Activated CD8-positive, alpha-beta memory T cell treated with anti-CD3 and anti-CD28 coated beads, Interleukin-2, amount 50 U/mL, for 24 hours (primary cell): ENCODE measurements around the gene S100A7A.
"Not testable (repeated sequence)": the region's sequence is repeated elsewhere in the genome, so short reads cannot be mapped to it uniquely, and the experiment has no call there.

Experiments
- DNase-seq: peaks from one replicate; pipeline ENCODE4 v3.0.0-alpha.2; 2020; ENCODE audit errors: extremely low read depth

Gene S100A7A

DNA sequence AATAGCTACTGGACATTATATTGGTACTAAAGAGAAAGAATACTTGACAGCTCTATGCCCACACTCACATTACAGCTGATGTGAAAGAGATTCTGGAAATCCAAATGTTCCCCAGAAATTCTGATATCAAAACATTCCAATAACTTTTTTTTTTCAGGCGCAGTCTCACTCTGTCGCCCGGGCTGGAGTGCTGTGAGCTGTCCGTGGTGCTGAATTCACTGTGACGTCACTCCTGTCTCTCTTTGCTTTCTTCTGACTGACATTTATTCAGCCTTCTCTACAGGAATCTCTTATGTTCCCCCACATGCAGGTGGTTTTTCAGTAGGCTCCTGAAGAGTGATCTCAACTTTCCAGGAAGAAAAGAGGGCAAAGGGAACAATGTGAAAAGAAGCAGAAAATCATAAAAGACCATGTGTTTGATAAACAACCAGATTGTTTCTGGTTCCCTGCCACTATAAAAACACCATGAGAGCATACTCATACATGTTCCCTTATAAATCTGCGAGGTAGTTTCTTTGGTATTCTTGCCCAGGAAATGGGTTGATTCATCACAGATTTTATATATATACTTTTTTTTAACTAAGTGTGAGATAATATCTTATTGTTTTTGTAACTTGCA lies 6.2 kb downstream of the S100A7A start:
- DNase-seq = peak; percentile 28

DNA sequence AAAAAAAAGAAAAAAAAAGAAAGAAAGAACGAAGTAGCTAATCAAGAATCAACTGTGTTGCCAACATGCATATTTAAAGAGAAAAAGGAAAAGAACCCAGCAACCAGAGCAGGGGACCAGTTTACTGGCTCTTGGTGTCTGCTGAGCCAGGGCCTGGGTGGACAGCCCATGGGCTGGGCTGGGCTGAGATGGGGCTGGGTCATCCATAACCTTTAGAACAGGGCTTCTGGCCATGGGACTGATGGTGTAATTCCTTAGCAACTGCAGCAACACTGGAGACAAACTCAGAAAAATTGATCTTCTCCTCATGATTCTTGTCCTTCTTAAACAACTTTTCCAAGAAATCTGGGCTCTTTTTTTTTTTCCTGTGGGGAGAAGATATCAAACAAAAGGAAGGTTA lies 10.5 kb downstream of the S100A7A start:
- DNase-seq = no peak

DNA sequence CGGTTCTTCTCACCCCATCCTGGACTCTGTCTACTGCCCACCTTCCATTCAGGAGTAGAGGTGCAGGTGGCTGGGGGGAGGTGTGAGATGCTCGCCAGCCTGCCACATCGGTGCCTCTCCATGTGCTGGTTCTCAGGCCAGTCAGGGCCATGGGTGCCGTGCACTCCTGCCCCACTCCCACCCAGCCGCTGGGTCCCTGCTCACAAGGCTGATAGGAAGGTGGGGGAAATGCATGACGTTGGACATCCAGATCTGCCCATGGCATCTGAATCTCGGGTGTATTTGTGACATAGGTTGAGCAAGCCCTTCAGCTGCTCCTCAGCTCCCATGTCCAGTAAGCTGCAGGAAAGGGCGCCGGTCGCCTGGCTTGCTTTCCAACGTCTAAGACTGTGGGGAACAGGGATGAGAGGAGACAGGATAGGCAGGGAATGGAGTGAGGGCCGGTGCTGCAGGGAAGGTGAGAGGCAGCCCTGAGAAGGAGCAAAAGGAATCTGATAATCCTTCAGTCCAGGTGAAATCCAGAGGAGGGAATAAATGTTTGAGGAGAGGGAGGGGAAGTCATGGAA lies 11.8 kb downstream of the S100A7A start:
- no peak for DNase-seq

DNA sequence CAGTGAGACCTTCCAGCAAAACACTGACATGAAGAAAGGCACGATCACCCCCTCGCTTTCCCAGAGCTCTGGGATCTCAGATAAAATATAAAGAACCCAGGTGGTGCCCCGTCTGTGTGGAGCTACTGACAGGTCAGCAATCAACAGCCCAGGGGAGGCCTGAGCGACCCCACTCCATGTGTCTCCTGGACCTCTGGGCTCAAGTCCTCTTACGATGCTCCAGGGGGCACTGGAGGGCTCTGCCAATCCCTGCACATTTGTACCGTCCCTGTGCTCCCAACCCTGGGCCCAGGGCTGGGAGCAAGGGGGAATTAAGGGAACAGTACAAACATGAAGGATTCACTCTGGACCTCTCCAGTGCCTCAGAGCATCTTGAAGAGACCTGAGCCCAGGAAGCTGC lies 12.5 kb downstream of the S100A7A start:
- DNase-seq = no peak

DNA sequence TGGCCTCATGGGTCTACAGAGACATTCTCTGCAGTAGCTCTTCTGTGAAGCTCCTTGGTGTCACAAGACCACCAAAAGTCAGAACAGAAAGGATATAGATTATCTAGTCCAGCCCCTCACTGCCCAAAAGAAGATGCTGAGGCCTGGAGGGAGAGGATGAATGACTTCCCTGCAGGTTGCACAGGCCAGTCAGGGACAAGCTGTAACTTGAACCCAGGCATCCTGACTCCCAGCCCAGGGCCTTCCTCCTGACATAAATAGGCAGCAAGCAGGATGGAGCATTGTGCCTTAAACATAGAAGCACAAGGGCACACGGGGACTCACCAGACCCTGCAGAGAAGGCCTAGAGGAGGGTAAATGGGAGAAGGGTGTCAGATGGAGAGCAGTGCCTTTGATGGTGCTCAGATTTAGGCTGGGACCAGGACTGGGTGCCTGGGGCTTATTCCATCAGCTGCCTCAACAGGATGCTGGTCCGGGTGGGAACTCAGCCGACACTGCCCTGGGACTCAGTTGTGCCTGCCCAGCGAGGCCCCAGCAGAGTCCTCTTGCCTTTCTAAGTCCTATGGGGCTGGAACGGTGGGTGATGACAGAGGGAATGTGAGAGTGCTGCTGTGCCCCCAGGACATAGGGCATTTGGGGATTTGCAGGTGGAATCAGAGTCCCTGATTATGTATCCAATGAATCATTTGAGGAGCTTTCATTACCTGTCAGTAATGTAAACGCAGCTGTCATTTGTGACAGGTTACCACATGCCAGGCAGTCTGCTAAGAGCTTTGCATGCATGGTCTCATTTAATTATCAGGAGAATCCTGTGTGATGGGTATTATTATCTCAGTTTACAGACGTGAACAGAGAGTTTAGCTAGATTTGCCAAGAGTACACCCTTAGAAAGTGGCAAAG lies 13.2 kb downstream of the S100A7A start:
- no peak for DNase-seq

DNA sequence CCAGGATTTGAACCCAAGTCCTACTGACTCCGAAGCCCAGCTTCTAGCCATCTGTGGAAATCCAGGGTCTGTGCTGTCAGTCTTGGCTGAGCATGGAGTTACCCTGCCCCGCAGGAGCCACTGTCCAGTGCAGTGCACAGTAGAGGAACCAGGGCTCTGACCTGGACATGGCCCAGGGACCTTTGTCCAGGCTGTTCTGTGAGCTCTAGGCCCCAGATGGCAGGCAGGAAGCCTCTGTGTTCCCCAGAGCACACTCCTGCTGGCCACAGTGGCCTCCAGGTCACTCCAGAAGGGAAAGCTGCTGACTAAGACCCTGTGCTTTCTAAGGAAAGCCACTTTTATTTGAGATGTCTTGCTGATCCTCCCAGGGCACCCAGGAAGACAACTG lies 13.8 kb downstream of the S100A7A start:
- no peak for DNase-seq

DNA sequence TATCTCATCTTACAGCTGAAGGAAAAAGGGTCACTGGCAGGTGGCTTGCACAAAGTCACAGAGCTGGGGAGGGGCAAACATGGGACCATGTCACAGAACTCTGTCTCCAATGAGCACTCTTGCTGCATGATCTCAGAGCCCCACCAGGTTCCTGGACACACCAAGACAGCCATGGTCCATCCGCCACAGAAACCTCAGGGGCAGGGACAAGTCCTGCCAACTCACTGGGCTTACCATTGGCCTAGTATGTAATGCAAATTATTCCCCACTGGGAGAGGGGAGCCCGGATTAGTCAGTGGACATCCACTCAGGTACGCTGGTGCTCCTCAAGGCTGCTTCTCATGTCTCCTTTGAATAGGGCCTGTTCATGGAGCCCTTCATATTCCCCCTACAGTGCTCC lies 14.2 kb downstream of the S100A7A start:
- DNase-seq = no peak

DNA sequence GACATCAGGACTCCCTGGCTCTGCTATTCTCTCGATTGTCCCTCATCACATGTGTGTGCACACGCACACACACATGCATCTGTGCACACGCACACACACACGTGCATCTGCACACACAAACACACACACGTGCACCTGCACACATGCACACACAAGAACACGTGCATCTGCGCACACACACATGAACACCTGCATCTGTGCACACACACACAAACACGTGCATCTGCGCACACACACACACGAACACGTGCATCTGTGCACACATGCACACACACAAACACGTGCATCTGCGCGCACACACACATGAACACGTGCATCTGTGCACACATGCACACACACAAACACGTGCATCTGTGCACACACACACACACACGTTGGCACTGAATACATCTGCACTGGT lies 14.7 kb downstream of the S100A7A start:
- no peak for DNase-seq

DNA sequence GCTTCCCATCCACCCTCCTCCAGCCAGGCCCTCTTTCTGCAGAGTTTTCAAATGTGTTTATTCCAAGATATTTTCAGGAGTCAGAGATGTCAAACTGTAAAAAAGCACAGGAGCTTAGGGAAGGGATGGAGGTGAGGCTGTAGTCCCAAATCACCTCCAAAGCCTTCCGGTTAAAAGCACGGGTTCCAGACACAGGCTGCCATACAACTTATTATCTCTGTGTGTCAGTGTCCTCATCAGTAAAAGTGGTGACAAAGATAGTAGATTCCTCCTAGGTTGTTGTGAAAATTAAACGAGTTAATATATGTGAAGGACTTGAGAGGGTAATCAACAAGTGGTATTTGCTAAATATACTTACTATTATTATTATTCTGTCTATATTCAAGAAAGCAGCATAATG lies 15.1 kb downstream of the S100A7A start:
- DNase-seq = no peak

DNA sequence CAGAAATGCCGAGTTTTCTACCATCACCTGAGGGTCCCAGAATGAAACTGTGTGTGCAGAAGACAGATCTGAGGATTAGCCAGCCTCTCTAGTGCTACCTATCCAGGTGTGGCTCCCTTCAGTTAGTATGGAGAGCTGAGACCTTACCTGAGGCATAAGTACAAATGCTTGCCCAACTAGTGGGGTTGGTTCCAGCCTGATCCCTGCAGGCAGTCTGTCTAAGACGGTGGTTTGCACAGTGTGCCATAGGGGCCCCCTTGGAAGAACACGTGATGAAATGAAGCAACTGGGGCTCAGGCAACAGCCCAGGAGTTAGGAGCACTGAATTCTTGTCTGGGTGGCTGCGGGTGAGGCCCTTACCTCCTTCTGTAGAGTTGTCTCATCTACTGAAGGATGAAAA lies 15.6 kb downstream of the S100A7A start:
- DNase-seq = no peak

DNA sequence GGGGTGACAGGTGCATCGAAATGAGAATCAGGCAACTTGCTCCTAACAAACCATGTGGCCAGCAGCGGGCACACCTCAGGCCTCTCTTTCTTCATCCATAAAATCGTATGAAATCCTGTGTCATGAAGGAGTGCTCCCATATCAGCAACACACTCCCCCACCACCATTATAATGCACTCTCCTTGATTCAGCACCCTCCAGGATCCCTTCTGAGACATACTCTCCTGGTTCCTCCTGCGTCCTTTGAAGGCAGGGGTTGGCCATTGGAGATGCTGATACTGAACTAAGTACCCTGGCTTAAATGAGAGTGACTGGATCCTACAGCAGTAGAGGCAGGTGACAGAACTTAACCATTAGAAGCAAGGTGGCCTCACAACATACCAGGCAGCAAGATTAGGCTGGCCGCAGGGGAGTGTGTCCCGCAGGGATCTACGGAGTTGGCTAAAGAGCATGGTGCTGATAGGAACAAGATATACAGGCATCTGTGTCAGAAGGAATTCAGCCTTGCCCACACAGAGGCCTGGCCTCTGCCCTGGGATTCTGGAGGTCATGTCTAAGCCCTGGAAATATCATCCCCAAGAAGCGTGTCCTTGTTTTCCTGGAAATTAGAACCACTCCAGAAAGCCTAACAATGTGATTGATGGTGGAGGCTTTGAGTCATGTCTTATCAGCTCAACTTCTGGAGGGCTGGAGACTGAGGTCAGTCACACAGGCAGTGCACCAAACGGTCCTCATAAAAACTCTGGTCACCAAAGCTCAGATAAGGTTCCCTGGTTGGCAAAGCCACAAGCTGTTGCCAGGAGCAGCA lies 16.8 kb downstream of the S100A7A start:
- DNase-seq = no peak

DNA sequence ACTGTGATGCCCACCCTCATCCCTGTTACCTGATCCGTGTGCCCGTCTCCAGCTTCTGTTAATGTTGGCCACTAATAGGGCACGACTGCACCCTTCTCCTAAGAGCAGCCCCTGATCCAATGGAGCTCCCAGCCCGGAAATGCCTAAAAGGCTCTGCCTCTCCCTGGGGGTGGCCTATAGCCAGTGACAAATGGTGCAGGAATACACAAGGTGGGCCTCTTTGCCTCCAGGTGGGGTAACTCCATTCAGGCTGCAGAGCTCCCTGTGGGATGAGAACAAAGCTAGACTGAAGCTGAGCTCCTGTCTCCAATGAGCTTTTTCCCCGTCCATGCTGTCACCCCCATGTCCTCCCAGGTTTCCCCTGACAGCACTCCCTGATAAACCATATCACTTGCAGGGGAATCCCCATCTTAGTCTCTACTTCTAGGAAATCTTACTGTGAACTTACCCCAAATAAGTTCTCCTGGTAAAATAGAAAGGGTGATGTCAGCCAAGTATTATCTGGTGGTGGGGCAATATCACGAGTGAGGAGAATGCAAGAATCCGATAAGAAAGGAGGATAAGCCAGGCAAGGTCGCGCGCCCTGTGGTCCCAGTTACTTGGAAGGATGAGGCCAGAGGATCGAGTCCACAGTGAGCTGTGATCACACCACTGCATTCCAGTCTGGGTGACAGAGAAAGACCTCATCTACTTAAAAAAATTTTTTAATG lies 18.6 kb downstream of the S100A7A start:
- no peak for DNase-seq

DNA sequence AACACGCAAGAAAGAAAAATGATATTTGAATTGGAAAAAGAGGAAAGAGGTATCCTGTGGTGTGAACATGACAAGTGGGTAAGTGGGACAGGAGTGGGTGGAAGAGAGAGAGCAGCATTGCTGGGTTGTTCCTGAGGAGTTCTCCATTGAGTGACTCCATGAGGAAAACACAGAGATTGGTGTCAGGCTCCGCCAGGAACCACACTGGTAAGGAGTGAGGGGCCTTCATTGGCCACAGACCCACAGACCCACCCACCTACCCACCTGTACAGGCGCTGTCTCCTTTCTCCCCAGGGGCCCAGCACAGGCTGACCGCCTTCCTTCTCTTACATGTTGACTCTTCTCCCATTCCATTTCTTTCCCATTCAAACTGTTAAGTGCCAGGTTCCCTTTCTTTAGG lies 20.9 kb downstream of the S100A7A start:
- DNase-seq = no peak

DNA sequence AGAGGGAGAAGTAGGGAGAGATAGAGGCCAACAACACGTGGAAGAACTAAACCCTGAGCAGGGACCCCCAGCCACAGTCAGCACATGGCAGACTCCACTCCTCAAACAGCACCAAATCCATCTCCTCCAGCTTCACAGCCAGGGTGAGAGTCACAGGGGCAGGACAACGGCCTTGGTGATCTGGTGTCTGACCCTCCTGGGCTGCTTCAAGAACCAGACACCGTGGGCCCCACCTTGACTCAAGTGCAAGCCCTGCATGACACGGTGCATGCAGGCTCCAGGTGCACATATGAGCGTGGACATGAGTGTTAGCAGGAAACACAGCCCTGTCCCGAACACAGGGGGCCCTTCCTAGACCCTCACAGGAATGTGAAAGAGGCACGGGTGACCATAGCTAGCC lies 22.3 kb downstream of the S100A7A start:
- no peak for DNase-seq

DNA sequence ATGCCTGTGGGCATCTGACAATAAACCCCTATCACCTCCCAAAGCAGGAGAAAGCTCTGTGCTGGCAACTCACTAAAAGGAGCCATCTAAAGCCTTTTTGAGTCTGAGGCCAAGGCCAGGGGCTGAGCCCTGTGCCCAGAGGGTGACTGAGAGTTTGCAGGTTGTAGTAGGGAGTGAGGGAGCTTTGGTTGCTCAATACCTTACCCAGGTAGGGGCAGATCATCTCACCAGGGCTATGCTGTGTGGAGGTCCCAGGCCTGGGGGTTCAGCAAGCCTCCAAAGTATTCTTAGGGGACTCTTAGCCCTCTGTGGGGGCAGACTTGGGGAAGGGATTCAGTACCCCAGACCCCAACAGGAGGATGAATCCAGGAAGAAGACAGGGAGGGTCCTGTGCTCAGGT lies 23.0 kb downstream of the S100A7A start:
- no peak for DNase-seq

DNA sequence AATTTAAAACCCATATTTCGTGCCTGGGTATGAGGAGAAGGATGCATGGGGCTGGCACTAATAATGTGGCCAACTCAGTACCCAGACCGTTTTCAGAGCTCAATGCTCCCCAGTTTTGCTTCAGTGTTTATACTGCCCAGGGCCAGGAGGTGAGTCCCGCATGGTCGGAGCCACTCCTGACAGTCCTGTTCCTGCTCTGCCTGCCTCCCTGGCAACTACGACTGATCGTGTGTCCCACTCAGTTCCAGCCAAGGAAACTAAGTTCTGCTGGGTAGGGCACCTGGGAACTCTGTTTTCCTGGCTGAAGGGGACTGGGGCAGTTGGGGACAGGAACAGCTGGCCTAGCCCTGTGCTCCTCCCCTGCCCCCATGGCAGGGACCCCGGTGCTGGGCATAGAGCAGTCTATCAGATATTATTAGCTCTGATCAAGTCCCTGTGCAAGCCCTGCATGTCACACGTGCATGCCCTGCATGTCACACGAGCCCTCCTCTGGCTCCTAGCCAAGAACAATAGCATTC lies 25.0 kb downstream of the S100A7A start:
- DNase-seq = no peak

DNA sequence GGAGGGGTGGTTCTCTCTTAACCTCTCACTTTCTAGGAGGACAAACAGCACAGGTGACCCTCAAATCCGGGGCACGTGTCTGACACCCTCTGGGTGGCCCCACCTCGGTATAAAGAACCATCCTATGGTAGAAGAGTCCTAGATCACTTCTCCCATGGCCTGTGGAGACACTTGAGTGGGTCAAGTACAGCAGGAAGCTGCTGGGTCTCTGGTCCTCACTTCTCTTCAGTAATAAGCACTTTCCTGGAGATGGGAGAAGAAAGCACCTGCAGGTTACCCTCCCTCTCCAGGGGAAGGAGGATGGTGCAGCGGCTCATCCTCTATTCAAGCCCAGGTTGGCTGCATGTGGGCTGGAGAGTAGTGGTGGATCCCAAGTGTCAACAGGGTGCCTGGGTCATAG lies 27.2 kb downstream of the S100A7A start:
- DNase-seq = no peak

DNA sequence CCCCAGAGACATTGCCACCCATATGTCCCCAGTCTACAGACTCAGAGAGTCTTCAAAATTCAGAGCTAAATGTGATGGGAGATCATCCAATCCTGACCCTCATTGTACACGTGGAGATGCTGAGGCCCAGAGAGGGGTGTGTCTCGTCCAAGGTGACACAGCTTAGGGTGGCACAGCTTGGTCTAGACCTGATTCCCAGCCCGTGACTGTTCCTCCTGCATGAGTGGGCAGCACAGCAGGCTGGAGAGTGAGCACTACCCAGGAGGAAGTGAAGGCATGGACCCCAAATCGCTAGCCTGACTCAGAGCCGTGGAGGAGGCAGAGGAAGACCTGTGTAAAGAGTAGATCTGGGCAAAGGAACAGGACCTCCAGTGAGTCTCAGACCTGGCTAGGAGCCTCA lies 27.8 kb downstream of the S100A7A start:
- no peak for DNase-seq

DNA sequence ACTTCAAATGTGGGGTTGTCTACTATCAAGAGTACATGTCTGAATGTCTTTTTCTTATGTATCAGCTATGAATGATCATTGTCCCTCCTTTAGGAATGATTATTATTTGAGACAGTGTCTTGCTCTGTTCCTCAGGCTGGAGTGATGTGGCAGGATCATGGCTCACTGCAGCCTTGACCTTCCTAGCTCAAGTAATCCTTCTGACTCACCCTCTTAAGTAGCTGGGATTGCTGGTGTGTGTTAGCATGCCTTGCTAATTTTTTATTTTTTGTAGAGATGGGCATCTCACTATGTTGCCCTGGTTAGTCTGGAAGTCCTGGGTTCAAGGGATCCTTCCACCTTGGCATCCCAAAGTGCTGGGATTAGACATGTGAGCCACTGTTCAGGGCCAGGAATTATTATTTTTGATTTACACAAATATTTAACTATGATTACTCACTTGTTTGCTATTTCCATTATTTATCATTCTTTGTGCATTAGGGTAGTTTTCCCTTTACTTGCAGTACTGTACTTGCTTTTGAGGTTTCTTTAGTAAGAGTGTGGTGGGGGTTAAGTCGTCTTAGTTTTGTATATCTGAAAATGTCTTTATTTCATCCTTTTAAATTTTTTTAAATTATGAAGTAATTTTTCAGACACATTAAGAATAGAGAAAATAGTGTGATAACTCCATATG lies 31.3 kb downstream of the S100A7A start:
- no peak for DNase-seq

DNA sequence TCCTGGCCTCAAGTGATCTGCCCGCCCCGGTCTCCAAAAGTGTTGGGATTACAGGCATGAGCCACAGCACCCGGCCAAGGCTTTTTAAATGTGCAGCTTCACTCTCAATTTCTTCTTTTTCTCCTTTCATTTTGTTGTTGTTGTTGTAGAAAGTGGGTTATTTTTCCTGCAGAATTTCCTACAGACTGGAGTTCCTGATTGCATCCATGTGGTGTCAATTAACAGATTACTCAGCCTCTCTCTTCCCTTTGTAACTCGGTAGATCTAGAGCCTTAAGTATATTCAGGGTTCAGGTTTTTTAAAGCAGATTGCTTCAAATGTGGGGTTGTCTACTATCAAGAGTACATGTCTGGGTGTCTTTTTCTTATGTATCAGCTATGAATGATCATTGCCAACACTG lies 32.5 kb downstream of the S100A7A start:
- not testable (repeated sequence) for DNase-seq

DNA sequence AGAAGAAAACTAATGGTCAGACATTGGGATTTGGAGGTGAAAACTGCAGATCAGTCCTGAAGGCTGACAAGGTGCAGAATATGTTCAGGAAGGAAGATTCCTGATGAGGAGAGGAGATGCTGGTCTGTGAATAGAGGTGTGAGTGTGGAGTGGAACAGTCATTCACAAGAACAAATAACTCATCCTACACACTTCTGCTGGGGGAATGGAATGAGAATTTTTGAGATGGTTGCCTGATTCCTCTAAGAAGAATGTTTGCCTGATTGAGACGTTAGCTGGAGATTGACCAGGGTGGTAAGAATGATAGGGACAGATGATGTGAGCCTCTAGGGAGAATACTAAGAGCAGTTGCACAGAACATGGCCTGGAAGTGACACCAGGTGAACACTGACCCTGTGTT lies 40.1 kb downstream of the S100A7A start:
- no peak for DNase-seq
